TTC549 (cell line): ENCODE results near the gene PTPRD.

Experiments used
- FAIRE-seq: peaks from 2 replicates; lab custom pipeline; 2012; peaks lifted over from hg19 to GRCh38; lab: Jason Lieb, UNC

The PTPRD gene

GRCh38 chr9:8895106-8895860 lies 1717.5 kb downstream of the PTPRD start:
- no peak for FAIRE-seq

- no peak for FAIRE-seq
These were observed 1722.1 kb downstream of the PTPRD start for GRCh38 chr9:8890695-8891094.

GRCh38 chr9:8889100-8889499 lies 1723.7 kb downstream of the PTPRD start:
- no peak for FAIRE-seq

- no peak for FAIRE-seq
These were observed 1724.2 kb downstream of the PTPRD start for GRCh38 chr9:8888591-8888990.

GRCh38 chr9:8887369-8887768 lies 1725.4 kb downstream of the PTPRD start:
- FAIRE-seq: no peak

- FAIRE-seq: no peak
These were observed 1729.5 kb downstream of the PTPRD start for GRCh38 chr9:8883321-8883720.

GRCh38 chr9:8880060-8880459 lies 1732.7 kb downstream of the PTPRD start:
- FAIRE-seq: no peak

GRCh38 chr9:8879284-8879683 lies 1733.5 kb downstream of the PTPRD start:
- no peak for FAIRE-seq

- FAIRE-seq: no peak
These were observed 1734.9 kb downstream of the PTPRD start for GRCh38 chr9:8877753-8878494.

- FAIRE-seq: no peak
These were observed 1736.5 kb downstream of the PTPRD start for GRCh38 chr9:8876303-8876702.

- no peak for FAIRE-seq
These were observed 1738.3 kb downstream of the PTPRD start for GRCh38 chr9:8874482-8874881.

- no peak for FAIRE-seq
These were observed 1740.0 kb downstream of the PTPRD start for GRCh38 chr9:8872802-8873201.

GRCh38 chr9:8871796-8872445 lies 1740.9 kb downstream of the PTPRD start:
- FAIRE-seq: no peak

- FAIRE-seq: no peak
These were observed 1741.4 kb downstream of the PTPRD start for GRCh38 chr9:8871396-8871795.

GRCh38 chr9:8869812-8870211 lies 1743.0 kb downstream of the PTPRD start:
- no peak for FAIRE-seq

- FAIRE-seq: no peak
These were observed 1744.2 kb downstream of the PTPRD start for GRCh38 chr9:8868632-8869031.

GRCh38 chr9:8867148-8867547 lies 1745.7 kb downstream of the PTPRD start:
- FAIRE-seq: no peak

- FAIRE-seq: no peak
These were observed 1748.3 kb downstream of the PTPRD start for GRCh38 chr9:8864545-8864896.

GRCh38 chr9:8863886-8864544 lies 1748.8 kb downstream of the PTPRD start:
- FAIRE-seq: no peak

GRCh38 chr9:8863069-8863468 lies 1749.7 kb downstream of the PTPRD start:
- FAIRE-seq: no peak

- FAIRE-seq: no peak
These were observed 1751.9 kb downstream of the PTPRD start for GRCh38 chr9:8860925-8861324.

- no peak for FAIRE-seq
These were observed 1752.7 kb downstream of the PTPRD start for GRCh38 chr9:8860086-8860485.

- no peak for FAIRE-seq
These were observed 1753.4 kb downstream of the PTPRD start for GRCh38 chr9:8859416-8859815.
